H9 (cell line): ENCODE measurements around the gene ITPR2. TPM values are rescaled to one million over a fixed set of nuclear protein-coding genes. Genes with fewer than 3 reads are reported as not detected.

ENCODE experiments used
- DNase-seq: peaks from one replicate; pipeline ENCODE4 v3.0.0-alpha.2; 2017
- H2AFZ ChIP-seq: one replicate; pipeline ENCODE4 v1.6.1; 2013; ENCODE audit warnings: mild to moderate bottlenecking, low read length, control low read depth, moderate library complexity
- H2AK5ac ChIP-seq: 2 replicates; pipeline ENCODE4 v1.6.1; 2013; ENCODE audit warnings: low read length, control low read depth, mixed read lengths; ENCODE audit not compliant: insufficient read length
- H2BK120ac ChIP-seq: one replicate; pipeline ENCODE4 v1.6.1; 2013; ENCODE audit warnings: low read depth, mild to moderate bottlenecking, low read length, control low read depth, inconsistent platforms; ENCODE audit not compliant: poor library complexity, severe bottlenecking
- H2BK12ac ChIP-seq: 2 replicates; pipeline ENCODE4 v1.6.1; 2013; ENCODE audit warnings: low read length, control low read depth, mixed read lengths, low read depth; ENCODE audit not compliant: insufficient read length
- H2BK15ac ChIP-seq: 2 replicates; pipeline ENCODE4 v1.6.1; 2013; ENCODE audit warnings: low read depth, low read length, control low read depth
- H2BK20ac ChIP-seq: one replicate; pipeline ENCODE4 v1.6.1; 2013; ENCODE audit warnings: low read depth, mild to moderate bottlenecking, low read length, control low read depth, inconsistent platforms; ENCODE audit not compliant: poor library complexity, severe bottlenecking
- H2BK5ac ChIP-seq: 2 replicates; pipeline ENCODE4 v1.6.1; 2013; ENCODE audit warnings: low read length, control low read depth, mixed read lengths; ENCODE audit not compliant: insufficient read length
- H3K14ac ChIP-seq: 2 replicates; pipeline ENCODE4 v1.6.1; 2013; ENCODE audit warnings: low read length, control low read depth; ENCODE audit not compliant: insufficient read depth
- H3K18ac ChIP-seq: 2 replicates; pipeline ENCODE4 v1.6.1; 2013; ENCODE audit warnings: low read depth, mild to moderate bottlenecking, mixed read lengths, low read length, control low read depth; ENCODE audit not compliant: insufficient read length
- H3K23ac ChIP-seq: 2 replicates; pipeline ENCODE4 v1.6.1; 2013; ENCODE audit warnings: low read length, control low read depth, mixed read lengths, low read depth; ENCODE audit not compliant: insufficient read length
- H3K23me2 ChIP-seq: 2 replicates; pipeline ENCODE4 v1.6.1; 2013; ENCODE audit warnings: low read depth, mild to moderate bottlenecking, mixed read lengths, low read length, control low read depth; ENCODE audit not compliant: insufficient read length, poor library complexity, severe bottlenecking
- H3K27ac ChIP-seq: 2 replicates; pipeline ENCODE4 v1.5.1; 2013; ENCODE audit warnings: low read length, control low read depth, mixed read lengths, low read depth; ENCODE audit not compliant: insufficient read length
- H3K27me3 ChIP-seq: 2 replicates; pipeline ENCODE4 v1.6.1; 2013; ENCODE audit warnings: low read length, control low read depth, inconsistent platforms; ENCODE audit not compliant: insufficient read depth
- H3K4ac ChIP-seq: 2 replicates; pipeline ENCODE4 v1.6.1; 2013; ENCODE audit warnings: low read depth, mild to moderate bottlenecking, control low read depth, inconsistent platforms, low read length, moderate library complexity
- H3K4me1 ChIP-seq: 2 replicates; pipeline ENCODE4 v1.6.1; 2013; ENCODE audit warnings: low read length, control low read depth, inconsistent platforms; ENCODE audit not compliant: insufficient read depth
- H3K4me2 ChIP-seq: 2 replicates; pipeline ENCODE4 v1.6.1; 2013; ENCODE audit warnings: low read length, control low read depth, mixed read lengths; ENCODE audit not compliant: insufficient read length, insufficient read depth
- H3K56ac ChIP-seq: 2 replicates; pipeline ENCODE4 v1.6.1; 2013; ENCODE audit warnings: low read depth, mild to moderate bottlenecking, mixed read lengths, low read length, control low read depth; ENCODE audit not compliant: insufficient read length
- H3K79me1 ChIP-seq: 2 replicates; pipeline ENCODE4 v1.6.1; 2013; ENCODE audit warnings: low read depth, mild to moderate bottlenecking, moderate library complexity, low read length, control low read depth, inconsistent platforms; ENCODE audit not compliant: insufficient read depth, poor library complexity, severe bottlenecking
- H3K79me2 ChIP-seq: 2 replicates; pipeline ENCODE4 v1.6.1; 2013; ENCODE audit warnings: low read length, control low read depth, inconsistent platforms; ENCODE audit not compliant: insufficient read depth
- H3K9ac ChIP-seq: 2 replicates; pipeline ENCODE4 v1.6.1; 2013; ENCODE audit warnings: low read length, control low read depth, mixed read lengths; ENCODE audit not compliant: insufficient read length; ENCODE audit errors: extremely low read depth
- H3K9me3 ChIP-seq: one replicate; pipeline ENCODE4 v1.6.1; 2013; ENCODE audit warnings: low read depth, low read length, inconsistent platforms; ENCODE audit not compliant: control insufficient read depth
- H3T11ph ChIP-seq: one replicate; pipeline ENCODE4 v1.6.1; 2013; ENCODE audit warnings: mild to moderate bottlenecking, low read length, control low read depth, inconsistent platforms
- H4K20me1 ChIP-seq: one replicate; pipeline ENCODE4 v1.6.1; 2013; ENCODE audit not compliant: control insufficient read depth, insufficient read length, insufficient read depth
- H4K5ac ChIP-seq: 2 replicates; pipeline ENCODE4 v1.6.1; 2013; ENCODE audit warnings: low read depth, mild to moderate bottlenecking, mixed read lengths, low read length, control low read depth; ENCODE audit not compliant: insufficient read length
- H4K8ac ChIP-seq: replicated peaks from 2 replicates; pipeline ENCODE4 v1.6.1; 2013; ENCODE audit warnings: low read length, control low read depth, mixed read lengths, low read depth; ENCODE audit not compliant: insufficient read length
- H4K91ac ChIP-seq: 2 replicates; pipeline ENCODE4 v1.6.1; 2013; ENCODE audit warnings: low read depth, mild to moderate bottlenecking, moderate library complexity, mixed read lengths, low read length, control low read depth; ENCODE audit not compliant: insufficient read length
- H3K27ac Mint-ChIP-seq, 3 experiments: 2 replicates in 2 of 3; 3 replicates in 1 of 3; pipeline ENCODE4 v1.8.0; 2020 to 2021; ENCODE audit warnings: mixed read lengths in 3 of 3, mild to moderate bottlenecking in 1 of 3, moderate library complexity in 1 of 3
- H3K27me3 Mint-ChIP-seq: 2 replicates; pipeline ENCODE4 v1.8.0; 2021; ENCODE audit warnings: low read depth, mild to moderate bottlenecking, moderate library complexity, mixed read lengths
- H3K36me3 Mint-ChIP-seq, 3 experiments: 2 replicates in 2 of 3; 3 replicates in 1 of 3; pipeline ENCODE4 v1.8.0; 2020 to 2021; ENCODE audit warnings: low read depth in 3 of 3, mixed read lengths in 3 of 3; ENCODE audit not compliant: insufficient read depth in 1 of 3
- H3K4me1 Mint-ChIP-seq, 2 experiments: 2 replicates each; pipeline ENCODE4 v1.8.0; 2020; ENCODE audit warnings: mixed read lengths in 2 of 2
- H3K4me3 Mint-ChIP-seq, 2 experiments: 2 replicates in 1 of 2; 3 replicates in 1 of 2; pipeline ENCODE4 v1.8.0; 2020 to 2021; ENCODE audit warnings: mild to moderate bottlenecking in 2 of 2, mixed read lengths in 2 of 2, moderate library complexity in 1 of 2
- H3K9me3 Mint-ChIP-seq, 2 experiments: 2 replicates in 1 of 2; 3 replicates in 1 of 2; pipeline ENCODE4 v1.8.0; 2020; ENCODE audit warnings: mild to moderate bottlenecking in 2 of 2, mixed read lengths in 2 of 2, moderate library complexity in 1 of 2
- WGBS: extraction: QIAGEN DNeasy Blood & Tissue Kit; methylation state at CpG from one replicate; pipeline ENCODE4 v1.1.7; 2013; ENCODE audit warnings: missing lambda C conversion rate, low lambda C conversion rate, mixed read lengths; ENCODE audit not compliant: insufficient read length; ENCODE audit errors: extremely low coverage; 5-methylcytosine and 5-hydroxymethylcytosine counted together
- total RNA-seq: library from RNA; stranded (reverse); gene quantifications from 2 replicates; pipeline ENCODE4 v1.2.1, GENCODE V29; 2021
- TF ChIP-seq, protein P1 (sequence below): fragments of 200-600 bp; sonication (generic); conservative IDR thresholded peaks from 3 replicates; pipeline ENCODE4 v1.8.0; 2021; ENCODE audit warnings: antibody characterized with exemption, mild to moderate bottlenecking

The ITPR2 gene
- total RNA-seq, 1 experiment from 2014 or later = 14.8 TPM

DNA sequence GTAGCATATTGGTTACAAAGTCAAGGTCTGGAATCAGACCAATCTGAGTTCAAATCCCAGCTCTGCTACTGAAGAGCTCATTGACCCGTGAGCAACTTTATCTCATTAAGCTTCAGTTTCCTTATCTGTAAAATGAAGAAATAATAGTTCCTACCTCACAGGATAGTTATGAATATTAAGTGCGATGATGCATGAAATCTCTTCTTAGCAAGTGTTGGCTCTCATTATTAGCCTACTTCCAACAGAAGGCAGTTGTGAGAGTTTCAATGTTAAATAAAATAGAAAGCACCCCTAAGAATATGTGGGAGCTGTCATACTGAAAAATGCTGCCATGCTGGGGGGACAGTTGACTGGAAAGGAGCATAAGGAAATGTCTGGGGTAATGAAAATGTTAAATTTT lies 39.0 kb upstream of the ITPR2 start:
- no CpG with 5 or more reads among the region's 2 CpGs for WGBS
- H3K27me3 Mint-ChIP-seq = no peaks in the 10 kb centered on the region

More for the DNA sequence above, 39.0 kb upstream of the ITPR2 start:
- H2BK12ac ChIP-seq = no peak overlapping the region
- H3T11ph ChIP-seq = no peak overlapping the region
- Mint-ChIP-seq H3K27ac (no peak overlapping the region), H3K9me3 (no peaks in the 10 kb centered on the region), H3K4me3 (no peak overlapping the region), H3K4me1 (no peaks in the 10 kb centered on the region), H3K36me3 (no peaks in the 10 kb centered on the region)
- no peak overlapping the region for H2BK15ac ChIP-seq
- no peaks in the 10 kb centered on the region for H3K4me1 ChIP-seq
- H3K14ac ChIP-seq = no peak overlapping the region
- H4K20me1 ChIP-seq = no peaks in the 10 kb centered on the region
- H3K79me2 ChIP-seq = no peaks in the 10 kb centered on the region
- DNase-seq = no peak
- H3K27ac ChIP-seq = no peak overlapping the region
- H2AFZ ChIP-seq = no peak overlapping the region
- H2AK5ac ChIP-seq = no peak overlapping the region
- H3K79me1 ChIP-seq = no peaks in the 10 kb centered on the region
- no peak overlapping the region for H3K18ac ChIP-seq
- no peak overlapping the region for H2BK120ac ChIP-seq
- H4K5ac ChIP-seq = no peak overlapping the region
- H3K4me2 ChIP-seq = no peak overlapping the region
- TF ChIP-seq, protein P1, sequence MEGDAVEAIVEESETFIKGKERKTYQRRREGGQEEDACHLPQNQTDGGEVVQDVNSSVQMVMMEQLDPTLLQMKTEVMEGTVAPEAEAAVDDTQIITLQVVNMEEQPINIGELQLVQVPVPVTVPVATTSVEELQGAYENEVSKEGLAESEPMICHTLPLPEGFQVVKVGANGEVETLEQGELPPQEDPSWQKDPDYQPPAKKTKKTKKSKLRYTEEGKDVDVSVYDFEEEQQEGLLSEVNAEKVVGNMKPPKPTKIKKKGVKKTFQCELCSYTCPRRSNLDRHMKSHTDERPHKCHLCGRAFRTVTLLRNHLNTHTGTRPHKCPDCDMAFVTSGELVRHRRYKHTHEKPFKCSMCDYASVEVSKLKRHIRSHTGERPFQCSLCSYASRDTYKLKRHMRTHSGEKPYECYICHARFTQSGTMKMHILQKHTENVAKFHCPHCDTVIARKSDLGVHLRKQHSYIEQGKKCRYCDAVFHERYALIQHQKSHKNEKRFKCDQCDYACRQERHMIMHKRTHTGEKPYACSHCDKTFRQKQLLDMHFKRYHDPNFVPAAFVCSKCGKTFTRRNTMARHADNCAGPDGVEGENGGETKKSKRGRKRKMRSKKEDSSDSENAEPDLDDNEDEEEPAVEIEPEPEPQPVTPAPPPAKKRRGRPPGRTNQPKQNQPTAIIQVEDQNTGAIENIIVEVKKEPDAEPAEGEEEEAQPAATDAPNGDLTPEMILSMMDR = no peak
- H4K8ac ChIP-seq = no peak overlapping the region
- H3K9ac ChIP-seq = no peak overlapping the region
- H3K23ac ChIP-seq = no peak overlapping the region
- no peak overlapping the region for H2BK5ac ChIP-seq
- H3K27me3 ChIP-seq = no peaks in the 10 kb centered on the region
- H3K9me3 ChIP-seq = no peaks in the 10 kb centered on the region
- no peak overlapping the region for H4K91ac ChIP-seq
- no peaks in the 10 kb centered on the region for H3K23me2 ChIP-seq
- H2BK20ac ChIP-seq = no peak overlapping the region
- H3K4ac ChIP-seq = no peak overlapping the region
- no peak overlapping the region for H3K56ac ChIP-seq
